ENCODE data around the gene MAGEF1.

DNA sequence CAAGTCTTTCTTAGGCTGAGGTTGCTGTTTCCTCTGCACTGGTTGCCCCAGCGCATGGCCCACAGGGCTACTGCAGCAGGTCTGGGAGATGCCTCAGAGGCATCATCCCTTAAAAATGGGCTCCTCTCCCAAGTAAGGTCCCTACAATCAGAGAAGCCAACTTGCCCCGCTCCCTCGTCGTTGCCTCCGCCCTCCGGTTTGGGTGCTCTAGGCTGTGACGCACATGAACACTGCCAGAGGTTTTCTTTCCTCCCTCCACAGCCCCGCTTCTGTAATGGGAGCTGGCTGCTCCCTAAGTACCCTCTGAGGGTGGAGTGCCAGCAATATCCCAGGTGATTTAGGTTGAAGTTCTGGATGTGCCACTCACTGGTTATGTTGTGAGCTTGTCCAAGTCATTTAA is 14.0 kb downstream of the MAGEF1 start:
- no peak for TF ChIP-seq POLR2AphosphoS5 (IDR thresholded peaks at IDR 0.05; ENCODE audit: low read depth, low read length)
- no peak for TF ChIP-seq TAF1 (IDR thresholded peaks at IDR 0.05; ENCODE audit: borderline replicate concordance, insufficient read depth, low read length)
- TF ChIP-seq, protein P1, sequence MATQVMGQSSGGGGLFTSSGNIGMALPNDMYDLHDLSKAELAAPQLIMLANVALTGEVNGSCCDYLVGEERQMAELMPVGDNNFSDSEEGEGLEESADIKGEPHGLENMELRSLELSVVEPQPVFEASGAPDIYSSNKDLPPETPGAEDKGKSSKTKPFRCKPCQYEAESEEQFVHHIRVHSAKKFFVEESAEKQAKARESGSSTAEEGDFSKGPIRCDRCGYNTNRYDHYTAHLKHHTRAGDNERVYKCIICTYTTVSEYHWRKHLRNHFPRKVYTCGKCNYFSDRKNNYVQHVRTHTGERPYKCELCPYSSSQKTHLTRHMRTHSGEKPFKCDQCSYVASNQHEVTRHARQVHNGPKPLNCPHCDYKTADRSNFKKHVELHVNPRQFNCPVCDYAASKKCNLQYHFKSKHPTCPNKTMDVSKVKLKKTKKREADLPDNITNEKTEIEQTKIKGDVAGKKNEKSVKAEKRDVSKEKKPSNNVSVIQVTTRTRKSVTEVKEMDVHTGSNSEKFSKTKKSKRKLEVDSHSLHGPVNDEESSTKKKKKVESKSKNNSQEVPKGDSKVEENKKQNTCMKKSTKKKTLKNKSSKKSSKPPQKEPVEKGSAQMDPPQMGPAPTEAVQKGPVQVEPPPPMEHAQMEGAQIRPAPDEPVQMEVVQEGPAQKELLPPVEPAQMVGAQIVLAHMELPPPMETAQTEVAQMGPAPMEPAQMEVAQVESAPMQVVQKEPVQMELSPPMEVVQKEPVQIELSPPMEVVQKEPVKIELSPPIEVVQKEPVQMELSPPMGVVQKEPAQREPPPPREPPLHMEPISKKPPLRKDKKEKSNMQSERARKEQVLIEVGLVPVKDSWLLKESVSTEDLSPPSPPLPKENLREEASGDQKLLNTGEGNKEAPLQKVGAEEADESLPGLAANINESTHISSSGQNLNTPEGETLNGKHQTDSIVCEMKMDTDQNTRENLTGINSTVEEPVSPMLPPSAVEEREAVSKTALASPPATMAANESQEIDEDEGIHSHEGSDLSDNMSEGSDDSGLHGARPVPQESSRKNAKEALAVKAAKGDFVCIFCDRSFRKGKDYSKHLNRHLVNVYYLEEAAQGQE (IDR thresholded peaks at IDR 0.05; ENCODE audit: insufficient read depth in 1 of 2, low read depth in 2 of 2, low read length in 2 of 2), result no peak
